ENCODE data around the gene APBA2.
"Not testable (repeated sequence)": the region's sequence is repeated elsewhere in the genome, so short reads cannot be mapped to it uniquely, and the experiment has no call there.

APBA2 gene

GRCh38 chr15:29093065-29093435 lies 207.3 kb downstream of the APBA2 start:
- DNase-seq, result no peak

GRCh38 chr15:29093696-29094343 lies 208.0 kb downstream of the APBA2 start:
- DNase-seq, result no peak

GRCh38 chr15:29094711-29095110 lies 208.9 kb downstream of the APBA2 start:
- no peak for DNase-seq

GRCh38 chr15:29095746-29096145 lies 210.0 kb downstream of the APBA2 start:
- no peak for DNase-seq

- DNase-seq, result no peak
Observed at GRCh38 chr15:29097168-29097567, 211.4 kb downstream of the APBA2 start.

- no peak for DNase-seq
Observed at GRCh38 chr15:29097971-29098370, 212.2 kb downstream of the APBA2 start.

- no peak for DNase-seq
Observed at GRCh38 chr15:29098652-29099051, 212.9 kb downstream of the APBA2 start.

- no peak for DNase-seq
Observed at GRCh38 chr15:29099131-29099880, 213.5 kb downstream of the APBA2 start.

GRCh38 chr15:29100486-29101000 lies 214.8 kb downstream of the APBA2 start:
- DNase-seq, result no peak

- no peak for DNase-seq
Observed at GRCh38 chr15:29101491-29101890, 215.7 kb downstream of the APBA2 start.

GRCh38 chr15:29102173-29102794 lies 216.5 kb downstream of the APBA2 start:
- not testable (repeated sequence) for DNase-seq

GRCh38 chr15:29102911-29103823 lies 217.4 kb downstream of the APBA2 start:
- DNase-seq, result no peak

GRCh38 chr15:29103824-29104565 lies 218.2 kb downstream of the APBA2 start:
- peak; percentile 25 for DNase-seq

- no peak for DNase-seq
Observed at GRCh38 chr15:29104566-29104880, 218.7 kb downstream of the APBA2 start.

GRCh38 chr15:29105151-29105854 lies 219.5 kb downstream of the APBA2 start:
- DNase-seq, result no peak

GRCh38 chr15:29106116-29106515 lies 220.3 kb downstream of the APBA2 start:
- DNase-seq, result no peak

GRCh38 chr15:29106551-29107290 lies 220.9 kb downstream of the APBA2 start:
- DNase-seq, result no peak

- DNase-seq, result no peak
Observed at GRCh38 chr15:29107291-29107890, 221.6 kb downstream of the APBA2 start.

GRCh38 chr15:29107971-29108645 lies 222.3 kb downstream of the APBA2 start:
- no peak for DNase-seq

GRCh38 chr15:29109762-29110161 lies 224.0 kb downstream of the APBA2 start:
- no peak for DNase-seq
